ENCODE measurements around the gene LHX4.

The LHX4 gene

GRCh38 chr1:180327089-180327488 lies 97.0 kb downstream of the LHX4 start:
- no peak for DNase-seq

Data from activated T-cell treated with anti-CD3 and anti-CD28 coated beads, Interleukin-2, amount 50 U/mL, for 48 hours (primary cell).